Panc1 (cell line): ENCODE data around the gene COG2. TPM values are rescaled to one million over a fixed set of nuclear protein-coding genes. Genes with fewer than 3 reads are reported as not detected.

Experiments
- ATAC-seq: fragments of 200-7000 bp; cut with Tn5 transposase; 2 replicates; pipeline ENCODE4 v1.9.1; 2020; ENCODE audit warnings: mild to moderate bottlenecking, moderate library complexity
- BruUV-seq: library from RNA; stranded (reverse); fragments of 400-500 nt; replicated peaks from 2 replicates; lab custom pipeline; 2021; lab: Mats Ljungman, UMichigan
- CTCF ChIA-PET: fragments of 300-600 bp; sonication (Branson Sonifier 250); formaldehyde crosslinking; loops from one replicate; lab custom pipeline; 2022; ENCODE audit warnings: antibody characterized with exemption; lab: Charles Lee
- POLR2A ChIA-PET: fragments of 300-600 bp; sonication (Branson Sonifier 250); formaldehyde crosslinking; loops from one replicate; lab custom pipeline; 2022; ENCODE audit warnings: antibody characterized with exemption; lab: Charles Lee
- DNase-seq: peaks from one replicate; pipeline ENCODE4 v3.0.0-alpha.2; 2010; ENCODE audit warnings: low read depth, low spot score
- H3K27ac ChIP-seq: 2 replicates; pipeline ENCODE4 v1.5.1; 2011; ENCODE audit warnings: mild to moderate bottlenecking, low read length, inconsistent platforms
- H3K27me3 ChIP-seq: fragments of 200-500 bp; sonication (Bioruptor generic); 2 replicates; pipeline ENCODE4 v1.6.0; 2014; ENCODE audit warnings: low read length, inconsistent platforms; ENCODE audit not compliant: control insufficient read depth, insufficient read depth
- H3K36me3 ChIP-seq: fragments of 200-500 bp; sonication (Bioruptor generic); 2 replicates; pipeline ENCODE4 v1.5.1; 2014; ENCODE audit warnings: inconsistent platforms, mild to moderate bottlenecking, low read length, moderate library complexity; ENCODE audit not compliant: control insufficient read depth, insufficient read depth
- H3K4me1 ChIP-seq: 2 replicates; pipeline ENCODE4 v1.5.1; 2011; ENCODE audit warnings: inconsistent platforms, mild to moderate bottlenecking, low read length, moderate library complexity; ENCODE audit not compliant: control insufficient read depth, insufficient read depth
- H3K4me3 ChIP-seq, 2 experiments: 2 replicates each; pipeline ENCODE4 v1.5.1; 2011 to 2012; ENCODE audit warnings: low read depth in 2 of 2, low read length in 2 of 2, mild to moderate bottlenecking in 2 of 2, inconsistent platforms in 1 of 2, moderate library complexity in 1 of 2
- H3K9me3 ChIP-seq: fragments of 200-500 bp; sonication (Bioruptor generic); 2 replicates; pipeline ENCODE4 v1.5.1; 2014; ENCODE audit warnings: low read depth, mild to moderate bottlenecking, inconsistent platforms, low read length, moderate library complexity; ENCODE audit not compliant: control insufficient read depth, insufficient read depth
- CTCF ChIP-seq: fragments of 450-650 bp; IDR thresholded peaks from 2 replicates; pipeline ENCODE4 v1.5.1; 2017; ENCODE audit warnings: mild to moderate bottlenecking
- POLR2AphosphoS5 ChIP-seq: IDR thresholded peaks from 2 replicates; pipeline ENCODE4 v1.6.1; 2012; ENCODE audit warnings: mild to moderate bottlenecking, low read depth, low read length, moderate library complexity
- REST ChIP-seq, 2 experiments: IDR thresholded peaks; 2 replicates each; pipeline ENCODE4 v1.6.1; 2011 to 2012; ENCODE audit warnings: low read depth in 2 of 2, control low read depth in 1 of 2, low read length in 1 of 2, mild to moderate bottlenecking in 1 of 2, moderate library complexity in 1 of 2; ENCODE audit not compliant: insufficient read depth in 1 of 2
- SIN3A ChIP-seq: IDR thresholded peaks from 2 replicates; pipeline ENCODE4 v1.6.1; 2012; ENCODE audit warnings: low read depth, mild to moderate bottlenecking, low read length, moderate library complexity, borderline replicate concordance; ENCODE audit not compliant: insufficient read depth
- TCF7L2 ChIP-seq: IDR thresholded peaks from 2 replicates; pipeline ENCODE4 v1.6.1; 2011; ENCODE audit warnings: mild to moderate bottlenecking, low read depth, low read length, inconsistent platforms
- in situ Hi-C: cut with HindIII; loops from 2 replicates; pipeline ENCODE4 v1.10.0; 2016; ENCODE audit warnings: low sequenced_read_pairs, low pct_unique_long_range_greater_than_20kb
- intact Hi-C: fragments of 100-400 bp; cut with micrococcal nuclease; formaldehyde crosslinking; loops from one replicate; pipeline ENCODE4 v1.10.0; 2022; ENCODE audit not compliant: unreplicated experiment
- total RNA-seq: library from RNA; stranded (reverse); gene quantifications from one replicate; pipeline ENCODE4 v1.2.1, GENCODE V29; 2021; ENCODE audit not compliant: unreplicated experiment

The COG2 gene
- total RNA-seq, 1 experiment from 2014 or later = 20.5 TPM

GRCh38 chr1:230682274-230682673 is 40.0 kb downstream of the COG2 start:
- in situ Hi-C loops (no loop called here), intact Hi-C loops (no loop called here)
- no peak overlapping the region for H3K4me3 ChIP-seq
- H3K27me3 ChIP-seq = no peaks in the 10 kb centered on the region
- TF ChIP-seq TCF7L2 (no peak), REST (IDR thresholded peaks at IDR 0.05; ENCODE audit: insufficient read depth in 1 of 2, low read depth in 2 of 2, low read length in 1 of 2) (no peak), SIN3A (no peak), CTCF (no peak), POLR2AphosphoS5 (no peak)
- no peak overlapping the region for H3K27ac ChIP-seq
- ATAC-seq (no peak), DNase-seq (no peak)
- H3K9me3 ChIP-seq = no peaks in the 10 kb centered on the region
- no TSS peak for BruUV-seq
- no peaks in the 10 kb centered on the region for H3K4me1 ChIP-seq
- H3K36me3 ChIP-seq = peaks cover 12% of the 10 kb centered on the region
- CTCF ChIA-PET = no interaction called here
- POLR2A ChIA-PET = no interaction called here

- in situ Hi-C loops (no loop called here), intact Hi-C loops (no loop called here)
- Histone ChIP-seq H3K9me3 (no peaks in the 10 kb centered on the region), H3K27ac (no peak overlapping the region), H3K4me1 (no peaks in the 10 kb centered on the region), H3K36me3 (peaks cover 15% of the 10 kb centered on the region), H3K27me3 (no peaks in the 10 kb centered on the region), H3K4me3 (no peak overlapping the region)
- ChIA-PET CTCF (no interaction called here), POLR2A (no interaction called here)
- BruUV-seq = no TSS peak
- no peak for TF ChIP-seq REST (IDR thresholded peaks at IDR 0.05; ENCODE audit: insufficient read depth in 1 of 2, low read depth in 2 of 2, low read length in 1 of 2)
- TF ChIP-seq CTCF = no peak
- no peak for TF ChIP-seq POLR2AphosphoS5
- TF ChIP-seq SIN3A = no peak
- no peak for TF ChIP-seq TCF7L2
- ATAC-seq (no peak), DNase-seq (no peak)
Measured at GRCh38 chr1:230682882-230683610, 40.8 kb downstream of the COG2 start.
